Measurements from ENCODE around the gene ADGRF3. TPM values are rescaled to one million over a fixed set of nuclear protein-coding genes. Genes with fewer than 3 reads are reported as not detected.

ADGRF3 gene
- total and polyA plus RNA-seq, 2 of the 13 experiments (the other 11 are each of a cell fraction or from before 2014, with no cell fraction given) = 0.40 to 1.5 TPM

- no peak for TF ChIP-seq ZNF672 (CRISPR knock-in tag; IDR thresholded peaks at IDR 0.05)
- TF ChIP-seq AHR (CRISPR knock-in tag; IDR thresholded peaks at IDR 0.05) = peak; percentile 60; the same call in 1 of the 2 replicates
- no peak for TF ChIP-seq FIP1L1 (IDR thresholded peaks at IDR 0.05; ENCODE audit: borderline replicate concordance, insufficient read depth, low read depth, low read length)
- TF ChIP-seq HCFC1 (IDR thresholded peaks at IDR 0.05; ENCODE audit: low read depth, low read length) = no peak
- no peak for TF ChIP-seq ZNF441 (CRISPR knock-in tag; IDR thresholded peaks at IDR 0.05; ENCODE audit: borderline replicate concordance)
- no peak for TF ChIP-seq NFAT5 (CRISPR knock-in tag; IDR thresholded peaks at IDR 0.05)
- no peak for TF ChIP-seq SALL2 (CRISPR knock-in tag; IDR thresholded peaks at IDR 0.05)
- no peak for TF ChIP-seq ZNF512B (CRISPR knock-in tag; IDR thresholded peaks at IDR 0.05; ENCODE audit: borderline replicate concordance)
- TF ChIP-seq DNMT3B (CRISPR knock-in tag; conservative IDR thresholded peaks at IDR 0.05) = no peak
- no peak for TF ChIP-seq GATA4 (IDR thresholded peaks at IDR 0.05; ENCODE audit: borderline replicate concordance, low read depth)
- TF ChIP-seq ZNF501 (CRISPR knock-in tag; IDR thresholded peaks at IDR 0.05) = 0 out of 2 replicates have a peak, but pooled peaks have one; percentile 54
- no peak for TF ChIP-seq ZNF629 (CRISPR knock-in tag; conservative IDR thresholded peaks at IDR 0.05)
- peak; percentile 82 for TF ChIP-seq RAD21 (CRISPR knock-in tag; IDR thresholded peaks at IDR 0.05)
- peak; percentile 42; the same call in 1 of the 2 replicates for TF ChIP-seq ZNF350 (CRISPR knock-in tag; IDR thresholded peaks at IDR 0.05; ENCODE audit: borderline replicate concordance, low read depth)
- TF ChIP-seq ATM (IDR thresholded peaks at IDR 0.05; ENCODE audit: borderline replicate concordance) = no peak
- no peak for TF ChIP-seq DNMT1 (CRISPR knock-in tag; IDR thresholded peaks at IDR 0.05)
- no peak for TF ChIP-seq ZNF329 (CRISPR knock-in tag; IDR thresholded peaks at IDR 0.05; ENCODE audit: low read depth)
- TF ChIP-seq NFKB2 (CRISPR knock-in tag; IDR thresholded peaks at IDR 0.05; ENCODE audit: borderline replicate concordance) = no peak
- no peak for TF ChIP-seq ZBTB43 (CRISPR knock-in tag; conservative IDR thresholded peaks at IDR 0.05)
These were observed 16.5 kb downstream of the ADGRF3 start (continued) for GRCh38 chr2:26330114-26330549.
